Right lobe of liver (tissue), 6 donors: Measurements from ENCODE around the gene PEX3. TPM values are rescaled to one million over a fixed set of nuclear protein-coding genes. Genes with fewer than 3 reads are reported as not detected.

ENCODE experiments used
- ATAC-seq, 4 donors: fragments of 200-7000 bp; cut with Tn5 transposase; one replicate each; pipeline ENCODE4 v1.9.1; 2020; ENCODE audit warnings: mild to moderate bottlenecking in 4 of 4, moderate library complexity in 4 of 4
- DNase-seq, 3 donors: peaks; one replicate each; pipeline ENCODE4 v3.0.0-alpha.2; 2020
- H3K27ac ChIP-seq, 3 donors: fragments of 200-600 bp; one replicate each; pipeline ENCODE4 v1.8.0; 2022
- H3K27me3 ChIP-seq, 2 donors: fragments of 200-600 bp; one replicate each; pipeline ENCODE4 v1.8.0; 2022
- H3K36me3 ChIP-seq, 4 donors: fragments of 200-600 bp; sonication (generic) in 1 of 4; one replicate each; pipeline versions ENCODE4 v1.5.1 to v1.8.0; 2017 to 2022; ENCODE audit warnings: control low read depth in 1 of 4
- H3K4me1 ChIP-seq, 4 donors: fragments of 200-600 bp; sonication (generic) in 1 of 4; one replicate each; pipeline versions ENCODE4 v1.5.1 to v1.8.0; 2017 to 2022; ENCODE audit warnings: control low read depth in 1 of 4
- H3K4me3 ChIP-seq, 3 donors: fragments of 200-600 bp; one replicate each; pipeline ENCODE4 v1.8.0; 2022
- H3K9me3 ChIP-seq, 4 donors: fragments of 200-600 bp; sonication (generic) in 1 of 4; one replicate each; pipeline versions ENCODE4 v1.5.1 to v1.8.0; 2017 to 2022; ENCODE audit warnings: control low read depth in 1 of 4
- POLR2A ChIP-seq: fragments of 450-650 bp; IDR thresholded peaks from one replicate; pipeline ENCODE4 v1.6.1; 2017; ENCODE audit warnings: antibody characterized with exemption, mild to moderate bottlenecking
- WGBS: methylation state at CpG from one replicate; pipeline ENCODE4 v1.1.6; 2018; ENCODE audit warnings: low coverage, low lambda C conversion rate; ENCODE audit not compliant: insufficient coverage; ENCODE audit errors: missing lambda C conversion rate; 5-methylcytosine and 5-hydroxymethylcytosine counted together
- intact Hi-C, 2 donors: fragments of 100-400 bp; cut with DNase I; formaldehyde crosslinking; loops; one replicate each; pipeline versions ENCODE4 v1.11.2 to v1.14.1; 2022
- total RNA-seq, 6 experiments: library from RNA; depleted of rRNA in 2 of 6; stranded (reverse); fragments of >200 nt in 2 of 6; fragmentation: NEBNext Ultra II Directional in 3 of 6; extraction: Animal tissue kit (Norgen Biotek cat#: 25700) in 3 of 6; gene quantifications; one replicate each; pipeline versions ENCODE4 v1.1.0 to v1.2.4, GENCODE V29; 2016 to 2023
- TF ChIP-seq, protein P1 (sequence below), 4 donors: fragments of 200-600 bp in 3 of 4; fragments of 450-650 bp in 1 of 4; IDR thresholded peaks; one replicate each; pipeline versions ENCODE4 v1.5.1 to v1.8.0; 2016 to 2022; ENCODE audit warnings: antibody characterized with exemption in 4 of 4, mild to moderate bottlenecking in 2 of 4
- donor health status: DM: no; HTN: yes; CAD: no.
- donor health status: DM: no; HTN: no; CAD: no.
- donor health status: DM: no; HTN: no; CAD: no.
- donor health status: DM: no; HTN: yes; CAD: no.
- donor health status: DM: no; HTN: yes; CAD: no.

The PEX3 gene
- total RNA-seq, 6 experiments from 2014 or later, result 16.0 to 23.6 (median 18.7) TPM

DNA sequence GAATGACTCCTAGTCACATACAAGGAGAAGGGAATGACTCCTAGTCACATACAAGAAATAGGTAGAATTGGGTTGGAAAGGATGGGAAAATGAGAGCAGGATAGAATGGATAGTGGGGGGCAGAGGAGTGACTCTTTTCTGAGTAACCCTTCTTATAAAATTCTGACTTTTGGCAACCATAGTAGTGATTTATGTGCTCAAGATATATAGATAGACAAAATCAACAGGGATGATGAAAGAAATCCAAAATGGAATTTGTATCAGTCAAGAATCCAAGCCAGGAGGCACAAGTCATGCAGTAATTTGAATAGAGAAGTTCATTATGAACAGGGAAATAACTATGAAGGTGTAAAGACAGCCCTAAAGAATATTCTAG is 41.8 kb upstream of the PEX3 start:
- DNase-seq, result no peak
- Histone ChIP-seq H3K27me3 (no peaks in the 10 kb centered on the region), H3K4me1 (peaks cover 0 to 27% (median 3%) of the 10 kb centered on the region in 4 donors), H3K27ac (peak overlapping the region in 1 of 3 donors; percentile 66), H3K36me3 (no peaks in the 10 kb centered on the region), H3K9me3 (no peaks in the 10 kb centered on the region), H3K4me3 (no peak overlapping the region)
- ATAC-seq, result no peak
- no peak for TF ChIP-seq POLR2A
- TF ChIP-seq, protein P1, sequence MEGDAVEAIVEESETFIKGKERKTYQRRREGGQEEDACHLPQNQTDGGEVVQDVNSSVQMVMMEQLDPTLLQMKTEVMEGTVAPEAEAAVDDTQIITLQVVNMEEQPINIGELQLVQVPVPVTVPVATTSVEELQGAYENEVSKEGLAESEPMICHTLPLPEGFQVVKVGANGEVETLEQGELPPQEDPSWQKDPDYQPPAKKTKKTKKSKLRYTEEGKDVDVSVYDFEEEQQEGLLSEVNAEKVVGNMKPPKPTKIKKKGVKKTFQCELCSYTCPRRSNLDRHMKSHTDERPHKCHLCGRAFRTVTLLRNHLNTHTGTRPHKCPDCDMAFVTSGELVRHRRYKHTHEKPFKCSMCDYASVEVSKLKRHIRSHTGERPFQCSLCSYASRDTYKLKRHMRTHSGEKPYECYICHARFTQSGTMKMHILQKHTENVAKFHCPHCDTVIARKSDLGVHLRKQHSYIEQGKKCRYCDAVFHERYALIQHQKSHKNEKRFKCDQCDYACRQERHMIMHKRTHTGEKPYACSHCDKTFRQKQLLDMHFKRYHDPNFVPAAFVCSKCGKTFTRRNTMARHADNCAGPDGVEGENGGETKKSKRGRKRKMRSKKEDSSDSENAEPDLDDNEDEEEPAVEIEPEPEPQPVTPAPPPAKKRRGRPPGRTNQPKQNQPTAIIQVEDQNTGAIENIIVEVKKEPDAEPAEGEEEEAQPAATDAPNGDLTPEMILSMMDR (IDR thresholded peaks at IDR 0.05), result no peak
- intact Hi-C loops, result no loop called here

DNA sequence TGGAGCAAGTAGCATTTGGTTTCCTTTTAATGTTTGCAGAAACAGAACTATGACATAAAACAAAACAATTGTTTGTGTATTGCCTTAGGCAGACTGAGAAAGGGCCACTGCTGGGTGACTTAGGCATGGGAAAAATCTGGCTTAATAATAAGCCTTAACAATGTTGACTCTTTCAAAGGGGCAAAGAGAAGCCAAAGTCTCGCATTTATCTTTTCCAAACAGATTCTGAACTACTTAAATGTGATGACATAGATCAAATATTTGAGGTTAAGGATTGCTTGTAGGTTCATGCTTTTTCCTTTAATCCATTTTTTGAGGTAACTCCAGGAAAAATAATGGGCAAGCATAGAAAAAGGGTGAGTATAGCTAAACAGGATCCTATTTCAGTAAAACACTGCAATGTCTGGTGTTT is 39.7 kb upstream of the PEX3 start:
- DNase-seq (no peak), ATAC-seq (peak; percentile 72 to 87 (median 79))
- H3K9me3 ChIP-seq, result no peaks in the 10 kb centered on the region
- peaks cover 0 to 27% (median 3%) of the 10 kb centered on the region in 4 donors for H3K4me1 ChIP-seq
- H3K27me3 ChIP-seq, result no peaks in the 10 kb centered on the region
- H3K27ac ChIP-seq, result peak overlapping the region in 1 of 3 donors; percentile 66
- no peak for TF ChIP-seq POLR2A
- TF ChIP-seq, protein P1 (IDR thresholded peaks at IDR 0.05), result no peak
- 24% methylated on average over 1 of the region's 1 CpG for WGBS
- intact Hi-C loops, result no loop called here
- H3K36me3 ChIP-seq, result no peaks in the 10 kb centered on the region
- H3K4me3 ChIP-seq, result no peak overlapping the region

DNA sequence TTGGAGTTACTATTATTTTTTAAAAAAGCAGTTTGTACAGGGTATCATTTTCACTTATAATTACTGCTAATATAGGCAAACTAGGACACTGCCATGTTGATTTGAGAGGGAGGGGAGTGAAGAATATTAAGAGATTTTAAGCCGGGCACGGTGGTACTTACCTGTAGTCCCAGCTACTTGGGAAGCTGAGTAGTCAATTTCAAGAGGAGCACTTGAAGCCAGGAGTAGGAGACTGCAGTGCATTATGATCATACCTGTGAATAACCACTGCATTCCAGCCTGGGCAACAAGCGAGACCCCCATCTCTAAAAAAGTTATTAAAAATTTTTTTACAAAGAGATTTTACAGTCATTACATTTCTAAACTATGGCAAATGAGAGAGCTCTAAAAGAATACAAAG is 35.8 kb upstream of the PEX3 start:
- ATAC-seq (no peak), DNase-seq (no peak)
- Histone ChIP-seq H3K9me3 (no peaks in the 10 kb centered on the region), H3K4me1 (peaks cover 0 to 19% (median 3%) of the 10 kb centered on the region in 4 donors), H3K36me3 (no peaks in the 10 kb centered on the region), H3K27me3 (no peaks in the 10 kb centered on the region), H3K27ac (no peak overlapping the region), H3K4me3 (no peak overlapping the region)
- WGBS, result 89% methylated on average over 3 of the region's 3 CpGs
- TF ChIP-seq POLR2A, result no peak
- TF ChIP-seq, protein P1 (IDR thresholded peaks at IDR 0.05), result no peak
- intact Hi-C loops, result no loop called here

DNA sequence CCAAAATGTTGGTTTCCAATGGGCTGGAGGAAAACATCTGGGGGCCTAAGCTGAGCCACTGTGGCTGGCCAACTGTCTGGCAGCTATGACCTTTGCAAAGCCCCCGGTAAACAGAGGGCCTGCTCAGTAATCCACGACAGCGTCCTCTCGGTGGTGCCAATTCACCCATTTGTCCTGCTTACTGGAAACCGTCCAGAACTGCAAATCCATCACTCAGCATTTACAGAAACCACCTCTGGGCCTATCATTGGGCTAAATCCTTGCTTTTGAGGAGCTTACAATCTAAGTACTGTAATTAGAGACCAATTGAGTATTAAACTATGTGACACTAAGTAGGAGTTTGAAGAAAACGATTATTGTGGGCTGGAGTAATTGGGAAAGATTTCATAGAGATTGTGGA is 31.1 kb upstream of the PEX3 start:
- TF ChIP-seq, protein P1 (IDR thresholded peaks at IDR 0.05), result no peak
- no peak for TF ChIP-seq POLR2A
- whole genome bisulfite sequencing, result 93% methylated on average over 5 of the region's 6 CpGs
- no peak for ATAC-seq

DNA sequence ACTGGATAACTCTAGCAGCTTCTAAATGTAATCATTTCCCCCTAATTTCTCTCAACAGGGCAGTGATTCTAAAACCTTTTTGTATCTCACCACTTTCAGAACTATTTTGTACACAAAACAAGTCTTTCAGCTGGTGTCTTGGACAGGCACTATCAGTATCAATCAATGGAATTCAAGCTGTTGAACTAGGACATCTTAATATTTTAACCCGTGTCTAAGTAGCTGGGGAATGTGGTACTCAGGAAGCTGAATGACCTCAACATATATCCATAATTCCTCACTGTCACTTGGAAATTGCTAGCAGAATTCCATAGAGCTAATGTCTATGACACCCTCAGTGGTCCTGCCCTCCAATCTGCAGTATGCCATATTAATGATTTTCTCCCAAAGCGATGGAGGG is 24.6 kb upstream of the PEX3 start:
- Histone ChIP-seq H3K4me1 (peaks cover 0 to 4% (median under 1%) of the 10 kb centered on the region in 4 donors), H3K36me3 (no peaks in the 10 kb centered on the region), H3K27ac (no peak overlapping the region), H3K27me3 (no peaks in the 10 kb centered on the region), H3K4me3 (no peak overlapping the region), H3K9me3 (no peaks in the 10 kb centered on the region)
- no peak for DNase-seq
- intact Hi-C loops, result loop anchor here in 1 of 2 donors (10.0 kb wide), 1 partner anchor 731 kb away; no protein-coding TSS in a partner anchor
- ATAC-seq, result no peak
- 81% methylated on average over 2 of the region's 2 CpGs for WGBS
- TF ChIP-seq POLR2A, result no peak
- TF ChIP-seq, protein P1 (IDR thresholded peaks at IDR 0.05), result no peak

More for the DNA sequence above, 31.1 kb upstream of the PEX3 start:
- intact Hi-C loops, result no loop called here
- no peak for DNase-seq
- H3K27ac ChIP-seq, result no peak overlapping the region
- H3K9me3 ChIP-seq, result no peaks in the 10 kb centered on the region
- no peaks in the 10 kb centered on the region for H3K4me1 ChIP-seq
- H3K36me3 ChIP-seq, result no peaks in the 10 kb centered on the region
- H3K4me3 ChIP-seq, result no peak overlapping the region
- no peaks in the 10 kb centered on the region for H3K27me3 ChIP-seq
